ENCODE measurements around the gene ARFRP1. TPM values are rescaled to one million over a fixed set of nuclear protein-coding genes. Genes with fewer than 3 reads are reported as not detected.

The ARFRP1 gene
- total and polyA plus RNA-seq, 2 of the 13 experiments (the other 11 are each of a cell fraction or from before 2014, with no cell fraction given) = 32.0 to 51.1 TPM

DNA sequence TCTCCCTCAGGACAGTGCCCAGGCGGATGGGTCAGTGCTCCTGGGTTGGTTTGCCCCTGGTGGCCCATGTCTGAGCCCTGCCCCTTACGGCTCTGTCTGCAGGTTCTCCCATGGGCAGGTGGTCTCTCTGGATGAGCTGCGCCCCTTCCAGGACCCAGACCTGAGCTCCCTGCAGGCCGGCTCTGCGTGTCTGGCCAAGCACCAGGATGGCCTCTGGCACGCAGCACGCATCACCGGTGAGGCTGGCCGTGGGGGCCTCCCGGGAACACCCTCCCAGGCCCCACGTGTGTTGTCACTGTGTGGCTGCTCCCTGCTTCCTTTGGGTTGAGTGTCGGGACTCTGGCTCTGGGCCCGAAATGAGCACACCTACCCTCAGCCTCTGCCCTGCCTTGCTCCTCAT, 25.3 kb upstream of the ARFRP1 start (continued):
- TF ChIP-seq ZFX (CRISPR knock-in tag; IDR thresholded peaks at IDR 0.05; ENCODE audit: low read depth) (0 out of 2 replicates have a peak, but pooled peaks have one; percentile 1), ARNT2 (CRISPR knock-in tag; IDR thresholded peaks at IDR 0.05; ENCODE audit: low read depth) (no peak), SP140L (CRISPR knock-in tag; IDR thresholded peaks at IDR 0.05; ENCODE audit: borderline replicate concordance) (no peak), ATF7-NPFF (CRISPR knock-in tag; IDR thresholded peaks at IDR 0.05; ENCODE audit: low read depth) (0 out of 2 replicates have a peak, but pooled peaks have one; percentile 3), AGO1 (IDR thresholded peaks at IDR 0.05; ENCODE audit: low read depth, low read length, poor library complexity, severe bottlenecking) (peak; percentile 95), ESRRA (CRISPR knock-in tag; IDR thresholded peaks at IDR 0.05; ENCODE audit: low read depth) (no peak), ZBTB21 (CRISPR knock-in tag; IDR thresholded peaks at IDR 0.05) (no peak), HOXA5 (CRISPR knock-in tag; IDR thresholded peaks at IDR 0.05) (no peak), POLR2A (IDR thresholded peaks at IDR 0.05; ENCODE audit: insufficient read depth in 1 of 2, low read depth in 2 of 2, low read length in 2 of 2) (peak in 1 of 2 experiments; percentile 17; a peak in 1 of 4 replicates), MTA1 (CRISPR knock-in tag; IDR thresholded peaks at IDR 0.05; ENCODE audit: borderline replicate concordance) (peak; percentile 38; the same call in 1 of the 2 replicates), TBP (CRISPR knock-in tag; IDR thresholded peaks at IDR 0.05) (no peak), AGO2 (optimal IDR thresholded peaks at IDR 0.05; ENCODE audit: low read depth, low read length) (peak; percentile 96), TAF1 (CRISPR knock-in tag; IDR thresholded peaks at IDR 0.05) (0 out of 2 replicates have a peak, but pooled peaks have one; percentile 0)
- TF ChIP-seq, protein P1, sequence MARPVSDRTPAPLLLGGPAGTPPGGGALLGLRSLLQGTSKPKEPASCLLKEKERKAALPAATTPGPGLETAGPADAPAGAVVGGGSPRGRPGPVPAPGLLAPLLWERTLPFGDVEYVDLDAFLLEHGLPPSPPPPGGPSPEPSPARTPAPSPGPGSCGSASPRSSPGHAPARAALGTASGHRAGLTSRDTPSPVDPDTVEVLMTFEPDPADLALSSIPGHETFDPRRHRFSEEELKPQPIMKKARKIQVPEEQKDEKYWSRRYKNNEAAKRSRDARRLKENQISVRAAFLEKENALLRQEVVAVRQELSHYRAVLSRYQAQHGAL (CRISPR knock-in tag; IDR thresholded peaks at IDR 0.05; ENCODE audit: not compliant biosample characterization) = no peak
- TF ChIP-seq, protein P2, sequence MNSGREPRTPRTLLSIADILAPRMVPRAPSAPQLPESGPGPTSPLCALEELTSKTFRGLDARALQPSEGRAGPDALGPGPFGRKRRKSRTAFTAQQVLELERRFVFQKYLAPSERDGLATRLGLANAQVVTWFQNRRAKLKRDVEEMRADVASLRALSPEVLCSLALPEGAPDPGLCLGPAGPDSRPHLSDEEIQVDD (CRISPR knock-in tag; IDR thresholded peaks at IDR 0.05; ENCODE audit: borderline replicate concordance) = no peak
